Nephron (organoid): ENCODE measurements around the gene AFAP1.

Experiments used
- H3K27ac Mint-ChIP-seq, 3 experiments: 2 replicates each; pipeline ENCODE4 v1.8.0; 2020; ENCODE audit warnings: mixed read lengths in 3 of 3, mild to moderate bottlenecking in 2 of 3, moderate library complexity in 1 of 3
- H3K27me3 Mint-ChIP-seq: 2 replicates; pipeline ENCODE4 v1.8.0; 2021; ENCODE audit warnings: low read depth, mild to moderate bottlenecking, moderate library complexity, mixed read lengths
- H3K36me3 Mint-ChIP-seq: 2 replicates; pipeline ENCODE4 v1.8.0; 2020; ENCODE audit warnings: low read depth, mixed read lengths
- H3K4me1 Mint-ChIP-seq: 2 replicates; pipeline ENCODE4 v1.8.0; 2020; ENCODE audit warnings: mixed read lengths
- H3K4me3 Mint-ChIP-seq, 3 experiments: 2 replicates each; pipeline ENCODE4 v1.8.0; 2020; ENCODE audit warnings: mild to moderate bottlenecking in 3 of 3, mixed read lengths in 3 of 3, moderate library complexity in 2 of 3
- H3K9me3 Mint-ChIP-seq: 2 replicates; pipeline ENCODE4 v1.8.0; 2020; ENCODE audit warnings: mixed read lengths
- CTCF ChIP-seq, 3 experiments: fragments of 200-600 bp; sonication (generic); IDR thresholded peaks; one replicate each; pipeline ENCODE4 v1.5.0; 2021; ENCODE audit warnings: antibody characterized with exemption in 3 of 3; ENCODE audit not compliant: unreplicated experiment in 3 of 3

AFAP1 gene

DNA sequence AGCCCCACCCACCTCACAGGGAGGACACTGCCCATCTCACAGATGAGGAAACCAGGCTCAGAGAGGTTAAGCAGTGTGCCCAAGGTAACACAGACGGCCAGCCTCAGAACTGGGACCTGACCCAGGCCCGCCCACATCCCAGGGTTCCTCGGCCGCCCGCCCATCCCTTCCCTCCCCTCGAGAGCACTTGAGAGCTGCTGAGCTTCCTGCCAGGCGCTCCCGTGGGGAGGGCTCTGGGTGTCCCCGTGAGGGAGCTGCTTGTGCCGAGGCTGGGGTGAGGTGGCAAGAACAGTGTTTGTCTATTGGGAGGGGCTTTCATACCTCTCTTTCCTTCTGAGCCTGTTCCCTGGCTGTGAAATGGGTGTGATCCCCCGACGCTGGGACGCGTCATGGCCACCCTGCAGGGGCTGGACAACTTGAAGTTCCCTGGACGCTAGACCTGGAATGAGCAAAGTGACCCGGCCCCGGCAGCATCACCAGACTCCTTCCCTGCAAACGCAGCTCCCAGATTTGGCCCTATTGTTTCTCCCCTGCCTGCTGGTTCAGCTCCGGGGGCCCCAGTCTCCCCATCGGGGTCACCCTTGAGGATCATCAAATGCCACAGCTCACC, 204.9 kb downstream of the AFAP1 start:
- H3K27ac Mint-ChIP-seq, result no peak overlapping the region
- H3K27me3 Mint-ChIP-seq, result peaks cover 3% of the 10 kb centered on the region
- H3K4me3 Mint-ChIP-seq, result no peak overlapping the region
- peaks cover 10% of the 10 kb centered on the region for H3K36me3 Mint-ChIP-seq
- peaks cover 7% of the 10 kb centered on the region for H3K4me1 Mint-ChIP-seq
- H3K9me3 Mint-ChIP-seq, result no peaks in the 10 kb centered on the region
- TF ChIP-seq CTCF (IDR thresholded peaks at IDR 0.05; ENCODE audit: unreplicated experiment in 3 of 3), result no peak

GRCh38 chr4:7733801-7734650, 205.6 kb downstream of the AFAP1 start:
- peaks cover 11% of the 10 kb centered on the region for H3K36me3 Mint-ChIP-seq
- H3K27ac Mint-ChIP-seq, result no peak overlapping the region
- H3K4me3 Mint-ChIP-seq, result no peak overlapping the region
- peaks cover 7% of the 10 kb centered on the region for H3K4me1 Mint-ChIP-seq
- H3K9me3 Mint-ChIP-seq, result no peaks in the 10 kb centered on the region
- TF ChIP-seq CTCF (IDR thresholded peaks at IDR 0.05; ENCODE audit: unreplicated experiment in 3 of 3), result no peak
- H3K27me3 Mint-ChIP-seq, result peaks cover 3% of the 10 kb centered on the region

GRCh38 chr4:7733201-7733600, 206.5 kb downstream of the AFAP1 start:
- no peak overlapping the region for H3K4me3 Mint-ChIP-seq
- H3K9me3 Mint-ChIP-seq, result no peaks in the 10 kb centered on the region
- no peak overlapping the region for H3K27ac Mint-ChIP-seq
- H3K27me3 Mint-ChIP-seq, result peaks cover 3% of the 10 kb centered on the region
- H3K4me1 Mint-ChIP-seq, result peaks cover 7% of the 10 kb centered on the region
- TF ChIP-seq CTCF (IDR thresholded peaks at IDR 0.05; ENCODE audit: unreplicated experiment in 3 of 3), result no peak
- peaks cover 8% of the 10 kb centered on the region for H3K36me3 Mint-ChIP-seq

- Mint-ChIP-seq H3K27me3 (peaks cover 8% of the 10 kb centered on the region), H3K4me1 (peaks cover 7% of the 10 kb centered on the region), H3K27ac (no peak overlapping the region), H3K36me3 (peaks cover 8% of the 10 kb centered on the region), H3K4me3 (no peak overlapping the region), H3K9me3 (no peaks in the 10 kb centered on the region)
- TF ChIP-seq CTCF (IDR thresholded peaks at IDR 0.05; ENCODE audit: unreplicated experiment in 3 of 3), result no peak
Observed at GRCh38 chr4:7732263-7732662, 207.4 kb downstream of the AFAP1 start.

DNA sequence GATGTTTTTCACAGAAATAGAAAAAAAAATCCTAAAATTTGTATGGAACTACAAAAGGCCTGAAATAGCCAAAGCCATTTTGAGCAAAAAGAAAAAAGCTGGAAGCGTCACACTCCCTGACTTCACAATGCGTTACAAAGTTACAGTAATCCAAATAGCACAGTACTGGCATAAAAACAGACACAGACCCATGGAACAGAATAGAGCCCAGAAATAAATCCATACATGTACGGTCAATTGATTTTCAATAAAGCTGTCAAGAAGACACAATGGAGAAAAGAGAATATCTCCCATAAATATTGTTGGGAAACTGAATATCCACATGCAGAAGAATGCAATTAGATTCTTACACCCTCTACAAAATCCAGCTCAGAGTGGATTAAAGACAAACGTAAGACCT, 208.2 kb downstream of the AFAP1 start:
- H3K9me3 Mint-ChIP-seq, result no peaks in the 10 kb centered on the region
- peaks cover 7% of the 10 kb centered on the region for H3K4me1 Mint-ChIP-seq
- no peak overlapping the region for H3K27ac Mint-ChIP-seq
- H3K36me3 Mint-ChIP-seq, result peaks cover 8% of the 10 kb centered on the region
- H3K4me3 Mint-ChIP-seq, result no peak overlapping the region
- H3K27me3 Mint-ChIP-seq, result peaks cover 8% of the 10 kb centered on the region
- TF ChIP-seq CTCF (IDR thresholded peaks at IDR 0.05; ENCODE audit: unreplicated experiment in 3 of 3), result no peak
